GM21529 (cell line): Measurements from ENCODE around the gene MED15.
"Not testable (repeated sequence)": the region's sequence is repeated elsewhere in the genome, so short reads cannot be mapped to it uniquely, and the experiment has no call there.

ENCODE experiments used
- ATAC-seq: cut with Tn5 transposase; IDR thresholded peaks from one replicate; pipeline ENCODE4 v1.9.1; 2021; ENCODE audit not compliant: unreplicated experiment

The MED15 gene

DNA sequence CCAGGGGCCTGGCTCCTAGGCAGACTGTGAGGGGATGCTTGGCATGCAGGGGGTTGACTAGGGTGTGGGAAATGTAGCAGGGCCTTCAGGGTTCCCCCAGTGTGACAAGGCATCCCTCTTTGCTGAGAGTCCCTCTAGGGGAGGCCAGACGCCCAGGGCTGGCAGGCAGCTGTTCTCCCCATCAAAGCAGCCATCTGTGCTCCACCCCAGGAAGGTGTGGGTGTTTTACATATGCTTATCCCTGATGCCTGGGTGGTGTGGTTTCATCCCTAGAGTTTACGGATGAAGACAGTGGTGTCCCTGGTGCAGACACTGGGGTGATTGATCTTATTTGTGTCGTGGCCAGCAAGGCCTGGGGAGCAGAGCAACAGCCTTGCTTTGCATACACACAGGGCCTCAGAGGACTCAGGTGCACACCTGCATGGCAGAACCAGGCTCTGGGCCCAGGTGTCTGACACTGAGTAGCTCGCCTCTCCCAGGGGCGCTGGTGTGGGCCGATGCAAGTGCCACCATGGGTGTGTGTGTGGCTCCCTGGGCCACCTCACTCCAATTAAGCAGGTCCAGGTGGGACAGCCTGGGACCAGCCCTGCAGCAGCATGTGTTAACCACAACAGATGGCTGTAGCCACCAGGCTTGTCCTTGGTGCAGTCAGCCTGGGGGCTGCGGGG, 74.2 kb downstream of the MED15 start:
- no peak for ATAC-seq

- ATAC-seq: no peak
Observed at GRCh38 chr22:20582171-20582511, 74.7 kb downstream of the MED15 start.

GRCh38 chr22:20582520-20583361, 75.3 kb downstream of the MED15 start:
- no peak for ATAC-seq

GRCh38 chr22:20583471-20583922, 76.1 kb downstream of the MED15 start:
- no peak for ATAC-seq

GRCh38 chr22:20584029-20584871, 76.8 kb downstream of the MED15 start:
- no peak for ATAC-seq

DNA sequence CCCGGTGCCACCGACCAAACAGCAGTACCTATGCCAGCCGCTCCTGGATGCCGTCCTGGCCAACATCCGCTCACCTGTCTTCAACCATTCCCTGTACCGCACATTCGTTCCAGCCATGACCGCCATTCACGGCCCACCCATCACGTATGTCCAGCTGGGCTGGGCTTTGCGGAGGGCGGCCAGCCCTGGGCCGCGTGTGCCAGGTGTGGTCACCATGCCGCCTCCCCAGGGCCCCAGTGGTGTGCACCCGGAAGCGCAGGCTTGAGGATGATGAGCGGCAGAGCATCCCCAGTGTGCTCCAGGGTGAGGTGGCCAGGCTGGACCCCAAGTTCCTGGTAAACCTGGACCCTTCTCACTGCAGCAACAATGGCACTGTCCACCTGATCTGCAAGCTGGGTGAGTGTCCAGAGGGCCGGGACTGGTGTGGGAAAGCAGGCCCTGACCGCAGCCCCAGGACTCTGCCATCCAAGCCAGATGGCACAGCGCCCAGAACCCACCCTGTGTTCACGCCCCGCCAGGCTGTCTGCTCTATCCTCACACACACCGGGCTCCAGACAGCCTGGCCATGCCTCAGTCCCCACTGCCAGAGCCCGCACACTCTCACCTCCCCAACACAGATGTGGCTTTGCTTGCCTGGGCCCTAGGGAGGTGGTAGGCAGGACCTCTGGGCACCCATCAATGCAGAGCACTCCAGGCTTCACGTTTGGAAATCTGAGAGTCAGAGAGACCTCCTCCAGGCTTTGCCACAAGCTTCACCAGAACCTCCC, 77.6 kb downstream of the MED15 start:
- ATAC-seq: no peak

GRCh38 chr22:20585639-20586402, 78.4 kb downstream of the MED15 start:
- ATAC-seq: no peak

DNA sequence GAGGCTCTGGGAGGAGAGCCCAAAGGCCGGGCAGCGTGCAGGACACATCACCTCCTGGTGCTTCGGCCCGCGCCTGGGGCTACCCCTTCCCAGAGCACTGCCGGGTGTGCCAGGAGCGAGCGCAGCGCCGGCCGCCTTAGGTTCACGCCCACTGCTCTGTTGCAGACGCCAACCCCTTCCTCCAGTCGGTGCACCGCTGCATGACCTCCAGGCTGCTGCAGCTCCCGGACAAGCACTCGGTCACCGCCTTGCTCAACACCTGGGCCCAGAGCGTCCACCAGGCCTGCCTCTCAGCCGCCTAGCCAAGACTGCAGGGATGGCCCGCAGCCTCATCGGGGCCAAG, 79.0 kb downstream of the MED15 start:
- ATAC-seq: no peak

GRCh38 chr22:20587206-20587958, 80.0 kb downstream of the MED15 start:
- ATAC-seq: no peak

GRCh38 chr22:20588092-20588842, 80.9 kb downstream of the MED15 start:
- no peak for ATAC-seq

DNA sequence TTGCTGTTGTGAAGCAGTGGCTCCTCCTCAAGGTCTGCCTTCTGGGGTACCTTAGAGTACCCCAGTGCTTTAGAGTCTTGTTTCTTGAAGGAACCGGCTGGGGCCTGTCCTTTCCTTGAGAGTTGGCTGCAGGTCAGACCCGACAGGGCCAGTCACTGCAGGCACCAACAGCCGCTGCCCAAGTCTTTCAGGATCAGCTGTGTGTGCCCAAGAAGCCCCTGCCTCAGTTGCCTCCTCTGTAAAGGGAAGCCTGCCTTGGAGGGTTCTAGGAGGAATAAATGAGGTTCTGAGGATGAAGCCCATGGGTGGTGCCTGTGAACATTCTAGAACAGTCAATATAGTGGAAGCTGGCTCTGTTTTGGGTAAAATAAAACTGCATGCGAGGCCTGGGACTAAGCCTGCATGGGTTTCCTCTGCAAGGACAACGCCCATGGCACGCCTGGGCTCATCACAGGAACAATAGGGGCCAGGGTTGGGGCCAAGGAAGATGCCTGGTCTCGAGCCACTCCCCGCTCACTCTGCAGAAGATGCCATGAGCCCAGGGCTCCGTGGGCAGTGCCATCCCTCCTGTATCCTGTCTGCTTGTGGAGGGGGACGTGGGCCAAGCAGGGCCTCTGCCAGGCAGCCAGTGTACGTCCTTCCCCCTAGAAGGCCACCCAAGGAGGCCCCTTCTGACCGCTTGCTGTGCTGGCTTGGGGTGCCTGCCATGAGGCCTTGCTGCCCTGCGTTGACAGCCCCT, 81.6 kb downstream of the MED15 start:
- no peak for ATAC-seq

DNA sequence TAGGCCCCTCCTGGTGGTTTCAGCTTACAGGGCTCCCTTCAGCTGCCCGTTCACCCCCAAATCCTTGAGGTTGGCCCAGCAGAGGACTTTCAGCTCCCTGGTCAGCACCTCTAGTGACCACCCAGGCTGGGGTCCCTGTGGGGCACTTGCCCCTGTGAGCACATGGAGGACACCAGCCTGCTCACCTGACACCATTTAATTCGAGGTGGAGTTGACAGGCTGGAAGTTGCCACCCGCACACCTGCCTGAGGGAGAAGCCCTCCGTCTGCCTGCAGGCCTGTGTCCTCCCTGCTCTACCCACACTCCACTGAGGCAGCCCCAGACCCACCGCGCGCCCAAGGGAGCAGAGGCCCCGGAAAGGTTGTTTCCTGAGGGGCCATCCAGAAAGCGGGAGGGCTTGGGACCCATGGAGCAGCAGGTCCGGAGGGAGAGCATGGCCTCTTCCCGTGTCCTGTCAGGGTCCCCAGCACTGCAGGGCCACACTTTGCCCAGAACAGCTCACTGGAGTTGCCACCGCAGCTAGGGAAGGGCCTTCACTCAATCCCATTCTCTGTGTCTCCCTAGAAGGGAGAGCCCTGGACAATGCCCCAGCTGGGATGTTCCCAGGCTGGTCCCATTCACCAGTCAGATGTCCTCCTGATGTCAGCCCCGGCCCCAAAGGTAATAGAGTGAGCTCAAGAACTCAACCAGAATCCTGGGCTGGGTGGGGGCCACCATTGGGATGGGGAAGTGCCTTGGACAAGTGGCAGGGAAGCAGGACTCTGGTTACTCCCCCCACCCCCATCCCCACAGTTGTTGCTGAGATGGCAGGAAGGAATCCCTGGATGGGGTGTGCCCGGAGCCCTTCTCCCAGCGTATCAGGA, 82.4 kb downstream of the MED15 start:
- no peak for ATAC-seq

- ATAC-seq: no peak
Observed at GRCh38 chr22:20590477-20591294, 83.3 kb downstream of the MED15 start.

DNA sequence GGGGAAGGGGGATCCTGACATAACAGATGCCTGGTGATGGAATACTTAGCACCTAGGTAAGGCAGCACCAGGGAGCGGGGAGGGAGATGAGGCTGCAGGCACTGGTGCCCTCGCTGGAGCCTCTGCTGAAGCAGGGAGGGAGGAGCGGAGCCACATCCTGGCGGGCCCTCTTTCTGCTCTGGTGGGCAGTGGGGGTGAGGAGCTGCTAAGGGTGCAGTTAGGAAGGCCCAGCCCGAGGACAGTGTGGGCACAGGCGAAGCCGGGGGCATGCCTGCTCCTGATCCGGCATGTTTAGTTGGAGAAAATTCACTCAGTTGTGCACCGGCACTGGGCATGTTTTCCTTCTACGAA, 83.9 kb downstream of the MED15 start:
- no peak for ATAC-seq

DNA sequence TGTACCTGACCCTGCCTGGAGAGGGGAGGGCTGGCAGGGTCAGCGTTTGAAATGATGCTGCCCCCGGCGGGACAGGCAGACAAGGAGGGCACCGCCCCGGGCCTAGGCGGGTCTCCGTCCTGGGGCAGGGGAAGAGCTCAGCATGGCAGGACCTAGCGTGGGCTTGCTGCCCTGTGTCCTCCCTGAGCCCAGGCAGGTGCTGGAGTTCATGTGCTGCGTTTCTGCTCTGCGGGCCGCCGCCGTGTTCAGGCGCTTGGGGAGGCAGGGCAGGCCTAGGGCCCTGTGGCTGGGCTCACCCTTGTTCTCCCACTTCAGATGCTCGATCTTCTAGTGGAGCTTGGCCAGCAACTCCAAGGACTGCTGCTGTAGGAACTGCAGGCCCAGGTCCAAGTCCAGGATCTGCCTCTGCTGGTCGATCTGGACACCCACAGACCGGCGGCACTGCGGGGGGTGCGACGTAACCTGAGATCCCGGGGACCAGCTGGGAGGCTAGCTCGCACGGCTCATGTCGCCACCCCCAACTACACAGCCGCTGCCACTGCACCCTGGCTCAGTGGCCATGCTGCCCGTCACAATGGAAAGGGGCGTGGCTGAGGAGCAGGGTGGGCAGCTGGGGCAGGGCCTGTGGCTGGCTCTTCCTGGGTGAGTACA, 84.4 kb downstream of the MED15 start:
- no peak for ATAC-seq

- not testable (repeated sequence) for ATAC-seq
Observed at GRCh38 chr22:20594038-20594437, 86.6 kb downstream of the MED15 start.
